ENCODE results near the gene TRIM49D1.
"Not testable (repeated sequence)": the region's sequence is repeated elsewhere in the genome, so short reads cannot be mapped to it uniquely, and the experiment has no call there.

The TRIM49D1 gene
- long read RNA-seq, result 0 reads

GRCh38 chr11:89922195-89922660, at the start of gene TRIM49D1:
Gene TRIM49D1, minus strand, starts transcription at chr11:89922245. Its CDS starts 4,535 bp downstream, at chr11:89917710.
- DNase-seq (ENCODE audit: low read depth in 1 of 2, low spot score in 1 of 2), result no peak
- H3K27me3 ChIP-seq (ENCODE audit: insufficient read depth, poor library complexity, severe bottlenecking), result no peaks in the 10 kb centered on the region
- H3K27ac ChIP-seq (replicated peaks), result no peak within 1 kb of the TSS
- H3K4me3 ChIP-seq (replicated peaks; ENCODE audit: insufficient read depth, low read length), result no peak within 1 kb of the TSS
- TF ChIP-seq CTCF (IDR thresholded peaks at IDR 0.05; ENCODE audit: insufficient read depth, low read length) (no peak), GABPA (IDR thresholded peaks at IDR 0.05; ENCODE audit: low read depth) (no peak), POLR2AphosphoS5 (IDR thresholded peaks at IDR 0.05; ENCODE audit: low read depth) (no peak)

GRCh38 chr11:89965737-89966136, 43.7 kb upstream of the TRIM49D1 start, which contains the start of gene TRIM64:
Gene TRIM64, plus strand, starts transcription at chr11:89966037. Its CDS starts 2,467 bp downstream, at chr11:89968504.
- H3K27ac ChIP-seq (replicated peaks); H3K4me3 ChIP-seq (replicated peaks; ENCODE audit: insufficient read depth, low read length); DNase-seq (ENCODE audit: low read depth in 1 of 2, low spot score in 1 of 2); H3K27me3 ChIP-seq (ENCODE audit: insufficient read depth, poor library complexity, severe bottlenecking): not testable (repeated sequence)

- H3K27me3 ChIP-seq (ENCODE audit: insufficient read depth, poor library complexity, severe bottlenecking); DNase-seq (ENCODE audit: low read depth in 1 of 2, low spot score in 1 of 2); H3K4me3 ChIP-seq (replicated peaks; ENCODE audit: insufficient read depth, low read length); H3K27ac ChIP-seq (replicated peaks): not testable (repeated sequence)
Observed at GRCh38 chr11:89960833-89961232, 38.8 kb upstream of the TRIM49D1 start.

- not testable (repeated sequence) for H3K27ac ChIP-seq (replicated peaks); DNase-seq (ENCODE audit: low read depth in 1 of 2, low spot score in 1 of 2); H3K27me3 ChIP-seq (ENCODE audit: insufficient read depth, poor library complexity, severe bottlenecking); H3K4me3 ChIP-seq (replicated peaks; ENCODE audit: insufficient read depth, low read length)
Observed at GRCh38 chr11:89923764-89924163, 1.7 kb upstream of the TRIM49D1 start, which contains the start of gene TRIM49D2. Gene TRIM49D2, plus strand, starts transcription at chr11:89924064. Its CDS starts 2,698 bp downstream, at chr11:89926762.

- not testable (repeated sequence) for DNase-seq (ENCODE audit: low read depth in 1 of 2, low spot score in 1 of 2); H3K27ac ChIP-seq (replicated peaks); H3K4me3 ChIP-seq (replicated peaks; ENCODE audit: insufficient read depth, low read length); H3K27me3 ChIP-seq (ENCODE audit: insufficient read depth, poor library complexity, severe bottlenecking)
Observed at GRCh38 chr11:89900809-89901208, 21.2 kb downstream of the TRIM49D1 start.

GRCh38 chr11:89893245-89893644, 28.8 kb downstream of the TRIM49D1 start:
- not testable (repeated sequence) for H3K27ac ChIP-seq (replicated peaks); H3K4me3 ChIP-seq (replicated peaks; ENCODE audit: insufficient read depth, low read length); H3K27me3 ChIP-seq (ENCODE audit: insufficient read depth, poor library complexity, severe bottlenecking); DNase-seq (ENCODE audit: low read depth in 1 of 2, low spot score in 1 of 2)

GRCh38 chr11:89877511-89877910, 44.5 kb downstream of the TRIM49D1 start:
- not testable (repeated sequence) for H3K4me3 ChIP-seq (replicated peaks; ENCODE audit: insufficient read depth, low read length); H3K27ac ChIP-seq (replicated peaks); H3K27me3 ChIP-seq (ENCODE audit: insufficient read depth, poor library complexity, severe bottlenecking); DNase-seq (ENCODE audit: low read depth in 1 of 2, low spot score in 1 of 2)

- H3K4me3 ChIP-seq (replicated peaks; ENCODE audit: insufficient read depth, low read length); H3K27ac ChIP-seq (replicated peaks); H3K27me3 ChIP-seq (ENCODE audit: insufficient read depth, poor library complexity, severe bottlenecking); DNase-seq (ENCODE audit: low read depth in 1 of 2, low spot score in 1 of 2): not testable (repeated sequence)
Observed at GRCh38 chr11:89872588-89872987, 49.5 kb downstream of the TRIM49D1 start.

GRCh38 chr11:89865223-89865622, 56.8 kb downstream of the TRIM49D1 start:
- DNase-seq (ENCODE audit: low read depth in 1 of 2, low spot score in 1 of 2); H3K27ac ChIP-seq (replicated peaks); H3K4me3 ChIP-seq (replicated peaks; ENCODE audit: insufficient read depth, low read length); H3K27me3 ChIP-seq (ENCODE audit: insufficient read depth, poor library complexity, severe bottlenecking): not testable (repeated sequence)

- not testable (repeated sequence) for DNase-seq (ENCODE audit: low read depth in 1 of 2, low spot score in 1 of 2)
Observed at GRCh38 chr11:89863906-89864704, 57.9 kb downstream of the TRIM49D1 start.

More at GRCh38 chr11:89863906-89864704, 57.9 kb downstream of the TRIM49D1 start:
- not testable (repeated sequence) for H3K27me3 ChIP-seq (ENCODE audit: insufficient read depth, poor library complexity, severe bottlenecking); H3K27ac ChIP-seq (replicated peaks); H3K4me3 ChIP-seq (replicated peaks; ENCODE audit: insufficient read depth, low read length)

Measured in HL-60 (cell line).